Left renal pelvis (tissue), 4 donors: ENCODE data around the gene BST2. TPM values are rescaled to one million over a fixed set of nuclear protein-coding genes. Genes with fewer than 3 reads are reported as not detected.
"Not testable (repeated sequence)": the region's sequence is repeated elsewhere in the genome, so short reads cannot be mapped to it uniquely, and the experiment has no call there.

ENCODE experiments used
- DNase-seq, 4 donors: peaks; one replicate each; pipeline ENCODE4 v3.0.0-alpha.2; 2013; ENCODE audit warnings: low read depth in 4 of 4, low spot score in 3 of 4
- polyA plus RNA-seq, 4 donors: library from polyadenylated mRNA; unstranded; fragments of 120-200 nt; gene quantifications; one replicate each; pipeline ENCODE4 v1.2.1, GENCODE V29; 2013; ENCODE audit not compliant: insufficient read length in 4 of 4

Gene BST2
- polyA plus RNA-seq, 4 donors = 58.8 to 143 (median 105) TPM

- DNase-seq = peak; percentile 84 to 92 (median 88)
Observed at GRCh38 chr19:17390665-17391370, 14.6 kb downstream of the BST2 start.

GRCh38 chr19:17389957-17390664 lies 15.3 kb downstream of the BST2 start:
- DNase-seq = no peak

- DNase-seq = no peak
Observed at GRCh38 chr19:17389288-17389687, 16.1 kb downstream of the BST2 start.

- no peak for DNase-seq
Observed at GRCh38 chr19:17385878-17386611, 19.4 kb downstream of the BST2 start.

GRCh38 chr19:17380426-17381138 lies 24.8 kb downstream of the BST2 start:
- DNase-seq = no peak

GRCh38 chr19:17379221-17379631 lies 26.2 kb downstream of the BST2 start:
- no peak for DNase-seq

GRCh38 chr19:17378271-17378670 lies 27.2 kb downstream of the BST2 start:
- DNase-seq = no peak

- no peak for DNase-seq
Observed at GRCh38 chr19:17376935-17377600, 28.4 kb downstream of the BST2 start, which contains the start of gene PLVAP. TSS of gene PLVAP (minus strand) at chr19:17377342. CDS start at chr19:17377288, 54 bp downstream.

GRCh38 chr19:17370026-17370587 lies 35.3 kb downstream of the BST2 start:
- DNase-seq = no peak

GRCh38 chr19:17365361-17365760 lies 40.1 kb downstream of the BST2 start:
- DNase-seq = no peak

- not testable (repeated sequence) for DNase-seq
Observed at GRCh38 chr19:17363852-17364605, 41.4 kb downstream of the BST2 start.

GRCh38 chr19:17359905-17360800 lies 45.3 kb downstream of the BST2 start:
- DNase-seq = no peak

- no peak for DNase-seq
Observed at GRCh38 chr19:17358395-17358794, 47.0 kb downstream of the BST2 start.

GRCh38 chr19:17357724-17358123 lies 47.7 kb downstream of the BST2 start:
- no peak for DNase-seq

- no peak for DNase-seq
Observed at GRCh38 chr19:17357078-17357666, 48.3 kb downstream of the BST2 start.

- DNase-seq = no peak
Observed at GRCh38 chr19:17353386-17353785, 52.0 kb downstream of the BST2 start.
